Measurements from ENCODE around the gene CEP295NL. TPM values are rescaled to one million over a fixed set of nuclear protein-coding genes. Genes with fewer than 3 reads are reported as not detected.

Gene CEP295NL
- total RNA-seq, 1 experiment from 2014 or later: 0.87 TPM

GRCh38 chr17:78892520-78892919, 10.5 kb downstream of the CEP295NL start:
- DNase-seq (ENCODE audit: low read depth, low spot score): no peak
- no peaks in the 10 kb centered on the region for H3K4me1 ChIP-seq (ENCODE audit: control insufficient read depth, insufficient read depth, low read length)
- ChIA-PET POLR2A (no interaction called here), CTCF (no interaction called here)
- H3K27me3 ChIP-seq (ENCODE audit: control insufficient read depth, insufficient read depth, low read length): no peaks in the 10 kb centered on the region
- H3K4me3 ChIP-seq (ENCODE audit: low read depth in 2 of 2, low read length in 2 of 2): no peak overlapping the region
- no peaks in the 10 kb centered on the region for H3K9me3 ChIP-seq (ENCODE audit: control insufficient read depth, insufficient read depth, low read depth, low read length)
- H3K36me3 ChIP-seq (ENCODE audit: control insufficient read depth, insufficient read depth, low read length): no peaks in the 10 kb centered on the region
- TF ChIP-seq SIN3A (IDR thresholded peaks at IDR 0.05; ENCODE audit: borderline replicate concordance, insufficient read depth, low read depth, low read length): no peak
- in situ Hi-C loops (cut with HindIII; ENCODE audit: low pct_unique_long_range_greater_than_20kb, low sequenced_read_pairs): no loop called here
- no TSS peak for BruUV-seq (replicated peaks)
- H3K27ac ChIP-seq (ENCODE audit: low read length): no peak overlapping the region
- intact Hi-C loops (cut with micrococcal nuclease; ENCODE audit: unreplicated experiment): no loop called here
- no peak for ATAC-seq

- H3K27ac ChIP-seq (ENCODE audit: low read length): no peak overlapping the region
- no TSS peak for BruUV-seq (replicated peaks)
- H3K36me3 ChIP-seq (ENCODE audit: control insufficient read depth, insufficient read depth, low read length): no peaks in the 10 kb centered on the region
- no peaks in the 10 kb centered on the region for H3K27me3 ChIP-seq (ENCODE audit: control insufficient read depth, insufficient read depth, low read length)
- intact Hi-C loops (cut with micrococcal nuclease; ENCODE audit: unreplicated experiment): no loop called here
- no peaks in the 10 kb centered on the region for H3K4me1 ChIP-seq (ENCODE audit: control insufficient read depth, insufficient read depth, low read length)
- no peak for TF ChIP-seq POLR2AphosphoS5 (IDR thresholded peaks at IDR 0.05; ENCODE audit: low read depth, low read length)
- no peak for TF ChIP-seq REST (IDR thresholded peaks at IDR 0.05; ENCODE audit: insufficient read depth in 1 of 2, low read depth in 2 of 2, low read length in 1 of 2)
- no peak for TF ChIP-seq CTCF (IDR thresholded peaks at IDR 0.05)
- no peak for TF ChIP-seq SIN3A (IDR thresholded peaks at IDR 0.05; ENCODE audit: borderline replicate concordance, insufficient read depth, low read depth, low read length)
- TF ChIP-seq TCF7L2 (IDR thresholded peaks at IDR 0.05; ENCODE audit: low read depth, low read length): no peak
- no peak for ATAC-seq
- CTCF ChIA-PET: no interaction called here
- H3K4me3 ChIP-seq (ENCODE audit: low read depth in 2 of 2, low read length in 2 of 2): no peak overlapping the region
- DNase-seq (ENCODE audit: low read depth, low spot score): no peak
- POLR2A ChIA-PET: no interaction called here
- in situ Hi-C loops (cut with HindIII; ENCODE audit: low pct_unique_long_range_greater_than_20kb, low sequenced_read_pairs): no loop called here
- no peaks in the 10 kb centered on the region for H3K9me3 ChIP-seq (ENCODE audit: control insufficient read depth, insufficient read depth, low read depth, low read length)
Measured at GRCh38 chr17:78892062-78892456, 10.9 kb downstream of the CEP295NL start.

- in situ Hi-C loops (cut with HindIII; ENCODE audit: low pct_unique_long_range_greater_than_20kb, low sequenced_read_pairs): no loop called here
Measured at GRCh38 chr17:78891406-78892061, 11.5 kb downstream of the CEP295NL start.

More at GRCh38 chr17:78891406-78892061, 11.5 kb downstream of the CEP295NL start:
- Histone ChIP-seq H3K27me3 (ENCODE audit: control insufficient read depth, insufficient read depth, low read length) (no peaks in the 10 kb centered on the region), H3K36me3 (ENCODE audit: control insufficient read depth, insufficient read depth, low read length) (no peaks in the 10 kb centered on the region), H3K4me3 (ENCODE audit: low read depth in 2 of 2, low read length in 2 of 2) (no peak overlapping the region), H3K27ac (ENCODE audit: low read length) (no peak overlapping the region), H3K9me3 (ENCODE audit: control insufficient read depth, insufficient read depth, low read depth, low read length) (no peaks in the 10 kb centered on the region), H3K4me1 (ENCODE audit: control insufficient read depth, insufficient read depth, low read length) (no peaks in the 10 kb centered on the region)
- intact Hi-C loops (cut with micrococcal nuclease; ENCODE audit: unreplicated experiment): no loop called here
- DNase-seq (ENCODE audit: low read depth, low spot score): no peak
- CTCF ChIA-PET: no interaction called here
- ATAC-seq: no peak
- TF ChIP-seq TCF7L2 (IDR thresholded peaks at IDR 0.05; ENCODE audit: low read depth, low read length) (no peak), SIN3A (IDR thresholded peaks at IDR 0.05; ENCODE audit: borderline replicate concordance, insufficient read depth, low read depth, low read length) (no peak), REST (IDR thresholded peaks at IDR 0.05; ENCODE audit: insufficient read depth in 1 of 2, low read depth in 2 of 2, low read length in 1 of 2) (no peak), CTCF (IDR thresholded peaks at IDR 0.05) (no peak), POLR2AphosphoS5 (IDR thresholded peaks at IDR 0.05; ENCODE audit: low read depth, low read length) (no peak)
- BruUV-seq (replicated peaks): no TSS peak
- POLR2A ChIA-PET: no interaction called here

All from Panc1 (cell line).